H1 (cell line): Measurements from ENCODE around the gene MTIF3. TPM values are rescaled to one million over a fixed set of nuclear protein-coding genes. Genes with fewer than 3 reads are reported as not detected.

ENCODE experiments used
- TEAD4 ChIP-seq: IDR thresholded peaks from 2 replicates; pipeline ENCODE4 v1.6.1; 2012; ENCODE audit warnings: low read depth, low read length, inconsistent platforms, mixed read lengths
- polyA plus RNA-seq, 7 experiments: library from polyadenylated mRNA; depleted of rRNA in 3 of 7; stranded (reverse) in 5 of 7; unstranded in 2 of 7; fragments of >200 nt in 5 of 7; fragments of 200-250 nt in 2 of 7; gene quantifications; 1 replicate in 5 of 7; 2 replicates in 1 of 7; 4 replicates in 1 of 7; pipeline versions ENCODE4 v1.2.1 to v1.2.3, GENCODE V29; 2011 to 2013; ENCODE audit warnings: missing spikeins in 2 of 7, mixed read lengths in 2 of 7
- total RNA-seq: library from RNA; stranded (reverse); fragmentation: NEBNext Ultra II Directional; extraction: Animal tissue kit (Norgen Biotek cat#: 25700); gene quantifications from 2 replicates; pipeline ENCODE4 v1.2.1, GENCODE V29; 2021

The MTIF3 gene
- total and polyA plus RNA-seq, 2 of the 8 experiments (the other 6 are each of a cell fraction or from before 2014, with no cell fraction given) = 29.4 to 36.4 TPM

DNA sequence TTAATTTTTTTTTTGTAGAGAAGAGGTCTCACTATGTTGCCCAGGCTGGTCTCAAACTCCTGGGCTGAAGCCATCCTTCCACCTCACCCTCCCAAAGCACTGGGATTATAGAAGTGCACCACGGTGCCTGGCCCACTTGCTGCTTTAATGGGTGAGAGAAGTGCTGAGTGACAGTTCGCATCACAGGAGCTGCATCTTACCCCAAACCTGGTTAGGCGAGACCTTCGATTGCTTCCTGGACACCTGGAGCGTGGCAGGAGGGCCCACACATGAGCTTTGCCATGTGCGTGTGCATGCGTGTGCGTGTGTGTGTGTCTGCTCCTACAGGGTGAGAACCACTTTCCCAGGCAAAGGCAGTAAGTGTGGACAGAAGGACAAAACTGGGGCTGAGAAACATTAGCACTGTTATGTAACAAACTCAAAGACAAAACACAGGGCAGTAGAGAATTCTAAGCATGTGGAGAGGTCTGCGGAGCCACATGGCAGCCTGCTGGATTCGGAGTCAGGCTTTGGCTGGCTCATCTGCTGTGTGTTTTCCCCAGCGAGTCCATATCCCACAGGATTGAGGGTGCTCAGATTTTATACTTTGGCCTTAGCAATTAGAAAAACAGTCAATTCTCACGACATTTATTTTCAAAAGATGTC, 11.7 kb upstream of the MTIF3 start (continued):
- no peak for TF ChIP-seq TEAD4
